IMR-90 (cell line): ENCODE results near the gene SHB. TPM values are rescaled to one million over a fixed set of nuclear protein-coding genes. Genes with fewer than 3 reads are reported as not detected.

ENCODE experiments used
- ATAC-seq: fragments of 200-7000 bp; cut with Tn5 transposase; 2 replicates; pipeline ENCODE4 v1.9.1; 2020; ENCODE audit warnings: low read depth, mild to moderate bottlenecking, moderate library complexity
- BruUV-seq: library from RNA; stranded (reverse); fragments of 400-500 nt; replicated peaks from 2 replicates; lab custom pipeline; 2021; lab: Mats Ljungman, UMichigan
- CTCF ChIA-PET: fragments of 300-600 bp; formaldehyde crosslinking; extraction: SDS; loops from one replicate; lab custom pipeline; 2021; ENCODE audit warnings: antibody characterized with exemption; lab: Yijun Ruan, JAX
- POLR2A ChIA-PET: fragments of 300-600 bp; sonication (Branson Sonifier 250); formaldehyde crosslinking; loops from one replicate; lab custom pipeline; 2022; ENCODE audit warnings: antibody characterized with exemption; ENCODE audit not compliant: unreplicated experiment; lab: Charles Lee
- DNase-seq: peaks from one replicate; pipeline ENCODE4 v3.0.0; 2013
- H2AFZ ChIP-seq: replicated peaks from 2 replicates; pipeline ENCODE3; 2013; ENCODE audit warnings: low read length, mild to moderate bottlenecking; ENCODE audit not compliant: poor library complexity
- H2AK5ac ChIP-seq: 2 replicates; pipeline ENCODE4 v1.6.1; 2013; ENCODE audit warnings: low read depth, low read length, inconsistent platforms
- H2AK9ac ChIP-seq: replicated peaks from 2 replicates; pipeline ENCODE3; 2013; ENCODE audit warnings: mild to moderate bottlenecking, low read depth, low read length, moderate library complexity; ENCODE audit not compliant: poor library complexity
- H2BK120ac ChIP-seq: 2 replicates; pipeline ENCODE4 v1.6.1; 2013; ENCODE audit warnings: low read depth, low read length, inconsistent platforms
- H2BK15ac ChIP-seq: 3 replicates; pipeline ENCODE4 v1.6.1; 2013; ENCODE audit warnings: low read depth, low read length, inconsistent platforms
- H2BK20ac ChIP-seq: 2 replicates; pipeline ENCODE4 v1.6.1; 2013; ENCODE audit warnings: low read depth, mild to moderate bottlenecking, inconsistent platforms, low read length, moderate library complexity
- H2BK5ac ChIP-seq: 2 replicates; pipeline ENCODE4 v1.6.1; 2013; ENCODE audit warnings: mild to moderate bottlenecking, low read depth, low read length, inconsistent platforms; ENCODE audit not compliant: poor library complexity, severe bottlenecking
- H3K14ac ChIP-seq: replicated peaks from 2 replicates; pipeline ENCODE4 v1.6.1; 2013; ENCODE audit warnings: low read depth, low read length, inconsistent platforms
- H3K18ac ChIP-seq: 2 replicates; pipeline ENCODE4 v1.6.1; 2013; ENCODE audit warnings: low read depth, low read length, control low read depth
- H3K23ac ChIP-seq: 2 replicates; pipeline ENCODE4 v1.6.1; 2013; ENCODE audit warnings: low read depth, low read length, inconsistent platforms
- H3K27ac ChIP-seq: 2 replicates; pipeline ENCODE4 v1.5.1; 2013; ENCODE audit warnings: mild to moderate bottlenecking, control low read depth, low read length; ENCODE audit not compliant: insufficient read depth
- H3K27me3 ChIP-seq: 2 replicates; pipeline ENCODE4 v1.6.1; 2013; ENCODE audit warnings: low read length; ENCODE audit not compliant: control insufficient read depth, insufficient read depth
- H3K36me3 ChIP-seq: 2 replicates; pipeline ENCODE4 v1.6.1; 2013; ENCODE audit warnings: low read length, mixed read lengths; ENCODE audit not compliant: control insufficient read depth, insufficient read depth
- H3K4ac ChIP-seq: 2 replicates; pipeline ENCODE4 v1.6.1; 2013; ENCODE audit warnings: low read depth, low read length, inconsistent platforms
- H3K4me1 ChIP-seq: 2 replicates; pipeline ENCODE4 v1.6.1; 2013; ENCODE audit warnings: low read length, mixed read lengths; ENCODE audit not compliant: control insufficient read depth, insufficient read depth
- H3K4me2 ChIP-seq: 2 replicates; pipeline ENCODE4 v1.6.1; 2013; ENCODE audit warnings: low read depth, mild to moderate bottlenecking, control low read depth, low read length, moderate library complexity
- H3K4me3 ChIP-seq: 2 replicates; pipeline ENCODE4 v1.5.1; 2013; ENCODE audit warnings: low read depth, mild to moderate bottlenecking, control low read depth, low read length, moderate library complexity; ENCODE audit not compliant: insufficient read depth
- H3K56ac ChIP-seq: 2 replicates; pipeline ENCODE4 v1.6.1; 2013; ENCODE audit warnings: low read length, inconsistent platforms; ENCODE audit not compliant: insufficient read depth; ENCODE audit errors: extremely low read depth
- H3K79me1 ChIP-seq, 2 experiments: 2 replicates each; pipeline ENCODE4 v1.6.1; 2013; ENCODE audit warnings: low read length in 2 of 2, inconsistent platforms in 1 of 2, low read depth in 1 of 2
- H3K9ac ChIP-seq: 2 replicates; pipeline ENCODE4 v1.6.1; 2013; ENCODE audit warnings: low read depth, low read length, control low read depth
- H3K9me1 ChIP-seq: 2 replicates; pipeline ENCODE4 v1.6.1; 2013; ENCODE audit warnings: low read length, inconsistent platforms; ENCODE audit not compliant: insufficient read depth
- H3K9me3 ChIP-seq: 2 replicates; pipeline ENCODE4 v1.6.1; 2013; ENCODE audit warnings: low read length; ENCODE audit not compliant: control insufficient read depth, insufficient read depth
- H4K20me1 ChIP-seq: 2 replicates; pipeline ENCODE4 v1.6.1; 2013; ENCODE audit warnings: low read length, inconsistent platforms; ENCODE audit not compliant: insufficient read depth
- H4K5ac ChIP-seq: 2 replicates; pipeline ENCODE4 v1.6.1; 2013; ENCODE audit warnings: mild to moderate bottlenecking, low read depth, low read length, control low read depth
- H4K8ac ChIP-seq, 2 experiments: 2 replicates each; pipeline ENCODE4 v1.6.1; 2013; ENCODE audit warnings: low read depth in 2 of 2, low read length in 2 of 2, control low read depth in 1 of 2, inconsistent platforms in 1 of 2
- H4K91ac ChIP-seq: 2 replicates; pipeline ENCODE4 v1.6.1; 2013; ENCODE audit warnings: low read depth, low read length, inconsistent platforms; ENCODE audit not compliant: insufficient read depth
- BHLHE40 ChIP-seq: fragments of 150-350 bp; IDR thresholded peaks from 2 replicates; pipeline ENCODE4 v1.6.1; 2016; ENCODE audit warnings: mild to moderate bottlenecking, low read depth, low read length
- CEBPB ChIP-seq: IDR thresholded peaks from 2 replicates; pipeline ENCODE4 v1.6.1; 2012; ENCODE audit warnings: low read depth, low read length, improper control_type of control experiment
- CHD1 ChIP-seq: IDR thresholded peaks from 2 replicates; pipeline ENCODE4 v1.6.1; 2012; ENCODE audit warnings: low read depth, low read length, improper control_type of control experiment
- CTCF ChIP-seq: conservative IDR thresholded peaks from 2 replicates; pipeline ENCODE4 v1.5.1; 2012; ENCODE audit warnings: mild to moderate bottlenecking, low read depth, low read length, improper control_type of control experiment
- ELK1 ChIP-seq: fragments of 150-350 bp; IDR thresholded peaks from 2 replicates; pipeline ENCODE4 v1.6.1; 2016; ENCODE audit warnings: low read depth, mild to moderate bottlenecking, low read length, moderate library complexity, borderline replicate concordance
- MAFK ChIP-seq: IDR thresholded peaks from 2 replicates; pipeline ENCODE4 v1.6.1; 2012; ENCODE audit warnings: low read depth, low read length, improper control_type of control experiment
- MAZ ChIP-seq: IDR thresholded peaks from 2 replicates; pipeline ENCODE4 v1.6.1; 2012; ENCODE audit warnings: low read depth, mild to moderate bottlenecking, low read length, improper control_type of control experiment, moderate library complexity, borderline replicate concordance
- NFE2L2 ChIP-seq: fragments of 150-350 bp; IDR thresholded peaks from 2 replicates; pipeline ENCODE4 v1.6.1; 2016; ENCODE audit warnings: low read depth, mild to moderate bottlenecking, low read length
- POLR2A ChIP-seq: IDR thresholded peaks from 2 replicates; pipeline ENCODE4 v1.6.1; 2012; ENCODE audit warnings: mild to moderate bottlenecking, low read depth, low read length
- RAD21 ChIP-seq: IDR thresholded peaks from 2 replicates; pipeline ENCODE4 v1.6.1; 2012; ENCODE audit warnings: low read length, improper control_type of control experiment
- RCOR1 ChIP-seq: IDR thresholded peaks from 2 replicates; pipeline ENCODE4 v1.6.1; 2012; ENCODE audit warnings: mild to moderate bottlenecking, low read length, improper control_type of control experiment; ENCODE audit not compliant: insufficient replicate concordance
- RFX5 ChIP-seq: IDR thresholded peaks from 2 replicates; pipeline ENCODE4 v1.8.0; 2012; ENCODE audit warnings: low read depth, mild to moderate bottlenecking, low read length, moderate library complexity
- USF2 ChIP-seq: fragments of 150-350 bp; IDR thresholded peaks from 2 replicates; pipeline ENCODE4 v1.6.1; 2017; ENCODE audit warnings: mild to moderate bottlenecking, antibody characterized with exemption, low read length, low read depth
- WGBS, 2 experiments: methylation state at CpG; one replicate each; pipeline versions ENCODE4 v1.1.5 to v1.1.7; 2013; ENCODE audit warnings: missing lambda C conversion rate in 2 of 2; ENCODE audit not compliant: insufficient read length in 1 of 2; ENCODE audit errors: extremely low coverage in 2 of 2; 5-methylcytosine and 5-hydroxymethylcytosine counted together
- dilution Hi-C: fragments of 300-500 bp; cut with HindIII; formaldehyde crosslinking; loops from one replicate; pipeline ENCODE4 v1.14.3; 2018; ENCODE audit warnings: low sequenced_read_pairs; ENCODE audit not compliant: unreplicated experiment
- in situ Hi-C: fragments of 300-500 bp; cut with MboI; formaldehyde crosslinking; loops from 3 replicates; pipeline ENCODE4 v1.14.3; 2019; ENCODE audit warnings: low sequenced_read_pairs, inconsistent platforms, mixed read lengths
- intact Hi-C: fragments of 100-400 bp; cut with micrococcal nuclease; formaldehyde crosslinking; loops from 2 replicates; pipeline ENCODE4 v1.10.0; 2022
- polyA plus RNA-seq, 3 experiments: library from polyadenylated mRNA; depleted of rRNA; stranded (reverse); fragments of >200 nt; gene quantifications; 2 replicates each; pipeline ENCODE4 v1.2.3, GENCODE V29; 2012; ENCODE audit warnings: low replicate concordance in 1 of 3
- total RNA-seq: library from RNA; depleted of rRNA; stranded (reverse); fragments of >200 nt; gene quantifications from 2 replicates; pipeline ENCODE4 v1.2.3, GENCODE V29; 2012

Gene SHB
- total and polyA plus RNA-seq, 2 of the 4 experiments (the other 2 are of a cell fraction): 6.1 to 20.4 TPM

- no peak overlapping the region for H3K4me2 ChIP-seq
- H3K9me1 ChIP-seq: peaks cover 3% of the 10 kb centered on the region; the same call in 1 of the 2 replicates
- dilution Hi-C loops (loop anchor here (25.0 kb wide), 1 partner anchor 477 kb away; the partner anchor contains the start of gene ALDH1B1), in situ Hi-C loops (loop anchor here (5.0 kb wide), 3 partner anchors 252 to 452 kb away; no protein-coding TSS in a partner anchor), intact Hi-C loops (no loop called here)
- peaks cover 0 to 23% of the 10 kb centered on the region in 2 experiments; a peak in 2 of 4 replicates for H3K79me1 ChIP-seq
- peaks cover 11% of the 10 kb centered on the region for H3K4me1 ChIP-seq
- no peak overlapping the region for H4K91ac ChIP-seq
- H3K27me3 ChIP-seq: no peaks in the 10 kb centered on the region
- H3K9me3 ChIP-seq: no peaks in the 10 kb centered on the region
- H3K27ac ChIP-seq: no peak overlapping the region
- no peak overlapping the region for H2BK15ac ChIP-seq
- H2AK9ac ChIP-seq: no peak overlapping the region
- no peak overlapping the region for H3K4me3 ChIP-seq
- no peak overlapping the region for H3K23ac ChIP-seq
- ChIA-PET POLR2A (no interaction called here), CTCF (interaction anchor here (0.6 to 1.0 kb wide), 3 partner anchors 177 to 354 kb away, joined by 3 read pairs; no protein-coding TSS in a partner anchor)
- H4K20me1 ChIP-seq: no peaks in the 10 kb centered on the region; the same call in 1 of the 2 replicates
- H4K5ac ChIP-seq: no peak overlapping the region
- no peak for DNase-seq
- H3K9ac ChIP-seq: no peak overlapping the region
- H2AFZ ChIP-seq: no peak overlapping the region
- no peak overlapping the region for H2BK20ac ChIP-seq
- H2BK120ac ChIP-seq: no peak overlapping the region
- H3K4ac ChIP-seq: no peak overlapping the region
- H3K14ac ChIP-seq: no peak overlapping the region
- H2AK5ac ChIP-seq: no peak overlapping the region
- BruUV-seq: no TSS peak
- WGBS, 2 experiments: 71% methylated on average over 1 of the region's 4 CpGs; no CpG with 5 or more reads in 1 of the 2 experiments
- no peak for ATAC-seq
- peaks cover 4% of the 10 kb centered on the region for H3K36me3 ChIP-seq
- H3K56ac ChIP-seq: no peak overlapping the region
- H3K18ac ChIP-seq: no peak overlapping the region
- TF ChIP-seq RAD21: no peak
- TF ChIP-seq POLR2A: no peak
- TF ChIP-seq ELK1: no peak
- no peak for TF ChIP-seq RFX5
- no peak for TF ChIP-seq CTCF
- TF ChIP-seq NFE2L2: no peak
- TF ChIP-seq CHD1: no peak
- no peak for TF ChIP-seq CEBPB
- no peak for TF ChIP-seq RCOR1
- no peak for TF ChIP-seq BHLHE40
- TF ChIP-seq MAFK: no peak
- TF ChIP-seq MAZ: no peak
- TF ChIP-seq USF2: no peak
- no peak overlapping the region for H4K8ac ChIP-seq
- no peak overlapping the region for H2BK5ac ChIP-seq
Measured at GRCh38 chr9:37910271-37910670, 158.8 kb downstream of the SHB start.
